Stimulated activated naive CD8-positive, alpha-beta T cell treated with anti-CD3 and anti-CD28 coated beads, Interleukin-15, Interleukin-2, amounts not matched to agents 100 ng/mL and 50 ng/mL, for 24 hours (primary cell): ENCODE results near the gene TAPBP.
"Not testable (repeated sequence)": the region's sequence is repeated elsewhere in the genome, so short reads cannot be mapped to it uniquely, and the experiment has no call there.

Experiments
- H3K27ac Mint-ChIP-seq: one replicate; pipeline ENCODE4 v1.8.0; 2021; ENCODE audit warnings: mild to moderate bottlenecking, mixed read lengths
- H3K27me3 Mint-ChIP-seq: one replicate; pipeline ENCODE4 v1.8.0; 2021; ENCODE audit warnings: mixed read lengths
- H3K36me3 Mint-ChIP-seq: one replicate; pipeline ENCODE4 v1.8.0; 2021; ENCODE audit warnings: low read depth, mixed read lengths
- H3K4me1 Mint-ChIP-seq: one replicate; pipeline ENCODE4 v1.8.0; 2021; ENCODE audit warnings: low read depth, mixed read lengths
- H3K4me3 Mint-ChIP-seq: one replicate; pipeline ENCODE4 v1.8.0; 2021; ENCODE audit warnings: mild to moderate bottlenecking, mixed read lengths
- H3K9me3 Mint-ChIP-seq: one replicate; pipeline ENCODE4 v1.8.0; 2021; ENCODE audit warnings: mixed read lengths

The TAPBP gene

GRCh38 chr6:33313709-33314514 is at the start of gene TAPBP:
TAPBP (minus strand) TSS chr6:33314078; CDS start chr6:33314041, 37 bp downstream.
- peaks cover 41% of the 10 kb centered on the region for H3K36me3 Mint-ChIP-seq
- peak within 1 kb of the TSS; percentile 97 for H3K27ac Mint-ChIP-seq
- H3K9me3 Mint-ChIP-seq: no peaks in the 10 kb centered on the region
- H3K27me3 Mint-ChIP-seq: no peaks in the 10 kb centered on the region
- H3K4me3 Mint-ChIP-seq: peak within 1 kb of the TSS; percentile 98
- peaks cover 63% of the 10 kb centered on the region for H3K4me1 Mint-ChIP-seq

GRCh38 chr6:33363486-33363885 is 49.6 kb upstream of the TAPBP start:
- not testable (repeated sequence) for H3K4me3 Mint-ChIP-seq, H3K27ac Mint-ChIP-seq, H3K27me3 Mint-ChIP-seq, H3K4me1 Mint-ChIP-seq, H3K36me3 Mint-ChIP-seq, H3K9me3 Mint-ChIP-seq

- H3K9me3 Mint-ChIP-seq: no peaks in the 10 kb centered on the region
- H3K36me3 Mint-ChIP-seq: no peaks in the 10 kb centered on the region
Measured at GRCh38 chr6:33359331-33359730, 45.5 kb upstream of the TAPBP start.

GRCh38 chr6:33357160-33357871 is 43.4 kb upstream of the TAPBP start:
- not testable (repeated sequence) for H3K4me1 Mint-ChIP-seq, H3K27ac Mint-ChIP-seq, H3K4me3 Mint-ChIP-seq, H3K36me3 Mint-ChIP-seq, H3K27me3 Mint-ChIP-seq, H3K9me3 Mint-ChIP-seq

More at GRCh38 chr6:33359331-33359730, 45.5 kb upstream of the TAPBP start:
- Mint-ChIP-seq H3K4me3 (no peak overlapping the region), H3K27me3 (peaks cover 2% of the 10 kb centered on the region), H3K4me1 (no peaks in the 10 kb centered on the region), H3K27ac (no peak overlapping the region)

DNA sequence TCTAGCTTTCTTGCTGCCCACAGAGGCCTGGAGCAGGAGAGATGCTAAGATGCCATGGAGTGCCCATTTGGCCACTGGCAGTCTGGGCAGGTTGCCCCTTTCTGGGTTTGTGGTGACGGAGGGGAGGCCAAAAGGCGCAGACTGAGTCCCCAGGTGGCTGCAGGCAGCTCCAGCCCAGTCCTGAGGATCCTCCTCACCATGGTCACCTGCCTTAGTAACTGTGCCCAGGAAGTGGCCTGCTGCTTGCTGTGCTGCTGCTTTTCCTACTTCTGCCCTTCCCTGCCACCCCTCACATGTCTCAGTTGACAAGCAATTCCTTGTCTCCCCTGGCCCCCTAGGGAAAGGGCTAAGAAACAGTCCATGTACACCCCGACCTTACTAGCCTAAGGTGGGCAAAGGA is 42.4 kb upstream of the TAPBP start:
- H3K4me3 Mint-ChIP-seq: no peak overlapping the region
- no peaks in the 10 kb centered on the region for H3K9me3 Mint-ChIP-seq
- H3K36me3 Mint-ChIP-seq: no peaks in the 10 kb centered on the region
- peaks cover 2% of the 10 kb centered on the region for H3K27me3 Mint-ChIP-seq
- no peaks in the 10 kb centered on the region for H3K4me1 Mint-ChIP-seq
- H3K27ac Mint-ChIP-seq: no peak overlapping the region

DNA sequence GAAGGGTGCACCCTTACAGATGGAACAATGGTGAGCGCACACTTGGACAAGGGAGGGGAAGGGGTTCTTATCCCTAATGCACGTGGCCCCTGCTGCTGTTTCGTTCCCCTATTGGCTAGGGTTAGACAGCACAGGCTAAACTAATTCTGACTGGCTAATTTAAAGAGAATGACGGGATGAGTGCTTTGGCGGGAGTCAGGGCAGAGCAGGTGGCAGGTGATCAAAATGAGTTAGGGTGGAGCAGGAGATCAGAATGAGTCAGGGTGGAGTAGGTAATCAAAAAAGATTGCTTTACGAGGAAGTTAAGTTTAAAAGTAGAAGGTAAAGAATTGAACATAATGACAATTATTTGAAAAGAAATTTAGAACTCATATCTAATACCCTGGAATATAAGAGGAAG is 42.0 kb upstream of the TAPBP start:
- not testable (repeated sequence) for H3K4me3 Mint-ChIP-seq, H3K27ac Mint-ChIP-seq, H3K4me1 Mint-ChIP-seq, H3K27me3 Mint-ChIP-seq, H3K36me3 Mint-ChIP-seq, H3K9me3 Mint-ChIP-seq

GRCh38 chr6:33347816-33348215 is 33.9 kb upstream of the TAPBP start:
- H3K9me3 Mint-ChIP-seq: no peaks in the 10 kb centered on the region
- peaks cover 22% of the 10 kb centered on the region for H3K4me1 Mint-ChIP-seq
- no peaks in the 10 kb centered on the region for H3K27me3 Mint-ChIP-seq
- no peaks in the 10 kb centered on the region for H3K36me3 Mint-ChIP-seq
- no peak overlapping the region for H3K4me3 Mint-ChIP-seq
- H3K27ac Mint-ChIP-seq: no peak overlapping the region

DNA sequence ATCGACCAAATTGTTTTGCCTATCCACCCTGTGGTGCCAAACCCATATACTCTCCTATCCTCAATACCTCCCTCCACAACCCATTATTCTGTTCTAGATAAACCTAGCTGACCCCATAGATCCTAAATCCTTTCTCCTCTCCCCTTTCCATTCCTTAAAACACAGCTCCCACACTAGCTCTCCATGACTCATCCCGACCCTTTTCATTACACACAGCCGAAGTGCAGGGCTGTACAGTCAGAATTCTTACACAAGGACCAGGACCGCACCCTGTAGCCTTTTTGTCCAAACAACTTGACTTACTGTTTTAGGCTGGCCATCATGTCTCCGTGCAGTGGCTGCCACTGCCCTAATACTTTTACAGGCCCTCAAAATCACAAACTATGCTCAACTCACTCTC is 33.1 kb upstream of the TAPBP start:
- not testable (repeated sequence) for H3K27ac Mint-ChIP-seq, H3K9me3 Mint-ChIP-seq, H3K4me3 Mint-ChIP-seq

DNA sequence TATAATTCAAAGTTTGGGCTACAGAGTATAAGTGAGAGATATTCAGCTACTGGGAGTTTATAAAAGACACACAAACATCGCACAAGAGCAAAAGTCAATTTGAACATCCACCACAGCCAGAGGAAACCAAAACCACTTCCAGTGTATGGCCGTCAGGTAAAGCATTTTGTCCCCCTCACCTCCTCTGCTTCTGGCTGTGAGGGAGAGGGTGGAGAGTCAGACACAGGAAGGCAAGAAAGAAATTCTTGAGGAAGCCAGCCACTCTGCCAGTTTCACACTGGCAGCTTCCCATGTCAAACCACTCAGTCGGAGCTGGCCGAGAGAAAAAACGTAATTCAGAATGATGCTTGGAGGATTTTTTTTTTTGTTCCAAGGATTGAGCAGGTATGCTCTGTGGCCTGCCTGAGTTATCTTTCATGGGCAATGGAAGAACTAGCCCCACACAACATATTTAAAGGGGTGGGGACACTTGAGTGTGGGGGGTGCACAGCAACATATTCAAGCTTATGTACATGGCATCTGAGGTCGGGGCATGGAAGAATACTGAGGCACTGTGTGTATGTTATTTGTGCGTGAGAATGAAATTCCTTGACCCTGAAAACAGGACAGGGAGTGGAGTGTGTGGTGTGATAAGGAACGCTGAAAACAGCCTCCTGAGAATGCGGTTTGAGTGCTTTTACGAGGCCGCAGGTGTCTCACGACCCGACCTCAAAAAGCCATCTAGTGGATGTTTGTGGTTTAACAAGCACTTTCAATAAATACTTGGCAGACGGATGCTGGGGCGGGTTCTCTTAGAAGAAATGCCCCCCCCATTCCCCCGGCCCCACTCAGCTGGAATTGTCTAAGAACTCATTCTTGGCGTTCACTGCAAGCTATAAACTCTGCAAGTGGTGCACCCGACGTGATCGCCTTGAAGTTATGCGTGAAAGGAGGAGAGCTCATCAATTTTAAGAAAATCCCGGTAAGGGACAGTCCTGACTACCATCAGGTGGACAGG is 31.1 kb upstream of the TAPBP start:
- Mint-ChIP-seq H3K36me3 (no peaks in the 10 kb centered on the region), H3K4me3 (peak overlapping the region; percentile 78), H3K27me3 (no peaks in the 10 kb centered on the region), H3K9me3 (no peaks in the 10 kb centered on the region), H3K27ac (peak overlapping the region; percentile 79), H3K4me1 (peaks cover 22% of the 10 kb centered on the region)

More for the DNA sequence above, 33.1 kb upstream of the TAPBP start:
- not testable (repeated sequence) for H3K27me3 Mint-ChIP-seq, H3K36me3 Mint-ChIP-seq
- H3K4me1 Mint-ChIP-seq: peaks cover 22% of the 10 kb centered on the region

GRCh38 chr6:33343953-33344611 is 30.2 kb upstream of the TAPBP start:
- H3K4me3 Mint-ChIP-seq: peak overlapping the region; percentile 78
- peaks cover 22% of the 10 kb centered on the region for H3K4me1 Mint-ChIP-seq
- H3K9me3 Mint-ChIP-seq: no peaks in the 10 kb centered on the region
- no peaks in the 10 kb centered on the region for H3K27me3 Mint-ChIP-seq
- H3K27ac Mint-ChIP-seq: peak overlapping the region; percentile 33
- no peaks in the 10 kb centered on the region for H3K36me3 Mint-ChIP-seq

GRCh38 chr6:33343606-33343952 is 29.7 kb upstream of the TAPBP start:
- not testable (repeated sequence) for H3K9me3 Mint-ChIP-seq, H3K27me3 Mint-ChIP-seq, H3K36me3 Mint-ChIP-seq
- Mint-ChIP-seq H3K4me1 (peaks cover 22% of the 10 kb centered on the region), H3K27ac (peak overlapping the region; percentile 33), H3K4me3 (peak overlapping the region; percentile 78)

- H3K36me3 Mint-ChIP-seq: no peaks in the 10 kb centered on the region
- H3K9me3 Mint-ChIP-seq: no peaks in the 10 kb centered on the region
- H3K27me3 Mint-ChIP-seq: no peaks in the 10 kb centered on the region
- H3K4me3 Mint-ChIP-seq: no peak overlapping the region
- no peak overlapping the region for H3K27ac Mint-ChIP-seq
- peaks cover 12% of the 10 kb centered on the region for H3K4me1 Mint-ChIP-seq
Measured at GRCh38 chr6:33339193-33339592, 25.3 kb upstream of the TAPBP start.

- no peaks in the 10 kb centered on the region for H3K27me3 Mint-ChIP-seq
- H3K36me3 Mint-ChIP-seq: no peaks in the 10 kb centered on the region
- no peak overlapping the region for H3K4me3 Mint-ChIP-seq
- peaks cover 21% of the 10 kb centered on the region for H3K4me1 Mint-ChIP-seq
- no peaks in the 10 kb centered on the region for H3K9me3 Mint-ChIP-seq
- H3K27ac Mint-ChIP-seq: no peak overlapping the region
Measured at GRCh38 chr6:33336495-33336894, 22.6 kb upstream of the TAPBP start.

DNA sequence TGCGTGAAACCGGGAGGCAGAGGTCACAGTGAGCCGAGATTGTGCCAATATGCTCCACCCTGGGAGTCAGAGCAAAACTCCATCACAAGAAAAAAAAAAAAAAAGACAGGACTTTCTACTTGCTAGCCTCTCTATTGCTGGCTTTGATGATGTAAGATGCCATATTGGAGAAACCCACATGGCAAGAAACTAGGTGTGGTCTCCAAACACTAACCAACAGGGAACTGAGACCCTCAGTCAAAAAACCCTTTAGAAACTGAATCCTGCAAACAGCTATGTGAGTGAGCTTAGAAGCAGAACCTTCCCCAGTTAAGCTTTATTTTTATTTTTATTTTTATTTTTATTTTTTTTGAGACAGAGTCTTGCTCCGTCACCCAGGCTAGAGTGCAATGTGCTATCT is 22.0 kb upstream of the TAPBP start:
- no peaks in the 10 kb centered on the region for H3K9me3 Mint-ChIP-seq
- H3K27ac Mint-ChIP-seq: no peak overlapping the region
- no peaks in the 10 kb centered on the region for H3K27me3 Mint-ChIP-seq
- no peaks in the 10 kb centered on the region for H3K36me3 Mint-ChIP-seq
- peaks cover 26% of the 10 kb centered on the region for H3K4me1 Mint-ChIP-seq
- no peak overlapping the region for H3K4me3 Mint-ChIP-seq
